Peyer's patch (tissue), 4 donors: Measurements from ENCODE around the gene DPF3. TPM values are rescaled to one million over a fixed set of nuclear protein-coding genes. Genes with fewer than 3 reads are reported as not detected.

Experiments used
- DNase-seq, 3 donors: peaks; one replicate each; pipeline ENCODE4 v3.0.0-alpha.2; 2017 to 2019
- H3K27ac ChIP-seq, 4 donors: fragments of 200-600 bp; sonication (generic); one replicate each; pipeline ENCODE4 v1.5.1; 2016 to 2019
- H3K27me3 ChIP-seq, 2 donors: fragments of 200-600 bp; sonication (generic); one replicate each; pipeline ENCODE4 v1.5.1; 2019
- H3K36me3 ChIP-seq, 3 donors: fragments of 200-600 bp; sonication (generic); one replicate each; pipeline ENCODE4 v1.5.1; 2016 to 2019
- H3K4me1 ChIP-seq, 4 donors: fragments of 200-600 bp; sonication (generic); one replicate each; pipeline ENCODE4 v1.5.1; 2016 to 2019
- H3K4me3 ChIP-seq, 4 donors: fragments of 200-600 bp; sonication (generic); 1 replicate in 3 of 4; 2 replicates in 1 of 4; pipeline ENCODE4 v1.5.1; 2016 to 2019; ENCODE audit warnings: mild to moderate bottlenecking in 1 of 4
- H3K9me3 ChIP-seq, 4 donors: fragments of 200-600 bp; sonication (generic); one replicate each; pipeline ENCODE4 v1.5.1; 2016 to 2019; ENCODE audit warnings: mild to moderate bottlenecking in 1 of 4
- POLR2A ChIP-seq, 2 donors: fragments of 450-650 bp; IDR thresholded peaks; one replicate each; pipeline ENCODE4 v1.5.1; 2017; ENCODE audit warnings: antibody characterized with exemption in 2 of 2, mild to moderate bottlenecking in 2 of 2, moderate library complexity in 2 of 2
- total RNA-seq, 4 donors: library from RNA; depleted of rRNA; stranded (reverse); fragments of >200 nt; gene quantifications; one replicate each; pipeline ENCODE4 v1.1.0, GENCODE V29; 2016
- TF ChIP-seq, protein P1 (sequence below), 6 experiments: fragments of 450-650 bp in 4 of 6; fragments of 200-600 bp in 2 of 6; sonication (generic) in 1 of 6; IDR thresholded peaks; one replicate each; pipeline ENCODE4 v1.5.1; 2017 to 2019; ENCODE audit warnings: antibody characterized with exemption in 6 of 6, mild to moderate bottlenecking in 3 of 6, moderate library complexity in 1 of 6

DPF3 gene
- total RNA-seq, 4 donors from 2014 or later, result 10.7 to 25.6 (median 17.9) TPM

DNA sequence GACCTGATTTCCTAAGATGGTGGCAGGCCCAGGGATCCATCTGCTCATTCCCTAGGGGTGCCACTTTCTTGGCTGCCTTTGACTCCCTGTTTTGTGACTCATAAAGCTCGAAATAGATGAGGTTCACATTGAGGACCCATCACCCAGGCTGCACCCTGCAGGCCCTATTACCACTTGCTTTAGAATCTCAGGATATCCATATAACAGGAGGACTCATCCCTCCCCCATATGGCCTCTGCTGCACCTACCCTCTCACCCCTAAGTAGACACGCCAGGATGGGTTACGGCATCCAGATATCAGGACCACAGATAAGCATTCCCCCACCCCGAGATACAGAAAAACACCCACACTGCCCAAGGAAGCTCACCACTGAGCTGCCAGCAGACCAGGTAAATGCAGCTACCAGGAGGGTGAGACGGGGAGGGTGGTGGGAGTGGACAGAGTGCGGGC, 155.7 kb downstream of the DPF3 start:
- DNase-seq, result no peak
- Histone ChIP-seq H3K27me3 (no peaks in the 10 kb centered on the region), H3K4me3 (no peak overlapping the region), H3K9me3 (no peaks in the 10 kb centered on the region), H3K4me1 (no peaks in the 10 kb centered on the region), H3K27ac (no peak overlapping the region), H3K36me3 (no peaks in the 10 kb centered on the region)
- TF ChIP-seq, protein P1, sequence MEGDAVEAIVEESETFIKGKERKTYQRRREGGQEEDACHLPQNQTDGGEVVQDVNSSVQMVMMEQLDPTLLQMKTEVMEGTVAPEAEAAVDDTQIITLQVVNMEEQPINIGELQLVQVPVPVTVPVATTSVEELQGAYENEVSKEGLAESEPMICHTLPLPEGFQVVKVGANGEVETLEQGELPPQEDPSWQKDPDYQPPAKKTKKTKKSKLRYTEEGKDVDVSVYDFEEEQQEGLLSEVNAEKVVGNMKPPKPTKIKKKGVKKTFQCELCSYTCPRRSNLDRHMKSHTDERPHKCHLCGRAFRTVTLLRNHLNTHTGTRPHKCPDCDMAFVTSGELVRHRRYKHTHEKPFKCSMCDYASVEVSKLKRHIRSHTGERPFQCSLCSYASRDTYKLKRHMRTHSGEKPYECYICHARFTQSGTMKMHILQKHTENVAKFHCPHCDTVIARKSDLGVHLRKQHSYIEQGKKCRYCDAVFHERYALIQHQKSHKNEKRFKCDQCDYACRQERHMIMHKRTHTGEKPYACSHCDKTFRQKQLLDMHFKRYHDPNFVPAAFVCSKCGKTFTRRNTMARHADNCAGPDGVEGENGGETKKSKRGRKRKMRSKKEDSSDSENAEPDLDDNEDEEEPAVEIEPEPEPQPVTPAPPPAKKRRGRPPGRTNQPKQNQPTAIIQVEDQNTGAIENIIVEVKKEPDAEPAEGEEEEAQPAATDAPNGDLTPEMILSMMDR (IDR thresholded peaks at IDR 0.05), result no peak
- TF ChIP-seq POLR2A (IDR thresholded peaks at IDR 0.05), result no peak

- no peak for DNase-seq
- Histone ChIP-seq H3K36me3 (no peaks in the 10 kb centered on the region), H3K4me1 (no peaks in the 10 kb centered on the region), H3K4me3 (no peak overlapping the region), H3K27ac (no peak overlapping the region), H3K27me3 (no peaks in the 10 kb centered on the region), H3K9me3 (no peaks in the 10 kb centered on the region)
- TF ChIP-seq POLR2A (IDR thresholded peaks at IDR 0.05), result no peak
- TF ChIP-seq, protein P1 (IDR thresholded peaks at IDR 0.05), result no peak
These were observed 156.3 kb downstream of the DPF3 start for GRCh38 chr14:72737560-72737943.

DNA sequence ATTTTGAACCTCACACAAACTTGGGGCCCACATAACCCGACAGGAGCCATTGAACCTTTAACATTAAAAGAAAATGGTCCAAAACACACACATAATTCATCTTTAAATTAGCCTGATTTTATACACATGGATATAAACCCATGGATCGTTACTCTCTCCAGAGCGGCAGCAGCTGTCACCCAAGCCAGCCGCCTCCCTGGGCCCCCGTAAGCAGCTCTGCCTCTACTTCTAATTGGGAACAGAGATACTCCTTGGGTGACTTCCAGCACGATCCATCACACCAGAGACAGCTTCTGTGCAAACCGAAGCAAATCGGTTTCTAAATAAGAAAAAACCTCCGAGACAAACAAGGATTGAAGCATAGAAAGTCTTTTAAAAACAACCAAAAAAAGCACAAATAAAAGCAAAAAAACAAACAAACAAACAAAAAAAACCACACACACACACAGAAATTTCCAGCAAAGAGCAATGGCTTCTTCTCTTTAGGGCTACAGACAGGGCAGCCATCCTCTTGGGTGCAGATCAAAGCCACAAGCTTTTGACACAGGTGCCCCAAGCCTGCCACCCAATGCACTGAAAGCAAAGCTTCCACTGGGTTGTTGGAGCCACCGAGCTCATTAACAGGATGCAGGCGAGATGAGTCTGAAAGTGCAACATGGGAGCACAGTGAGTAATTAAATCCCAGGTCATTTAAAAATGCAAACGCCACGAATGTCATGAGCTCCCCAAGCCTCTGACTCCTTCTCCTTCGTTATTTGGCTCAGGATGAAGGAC, 156.9 kb downstream of the DPF3 start:
- Histone ChIP-seq H3K9me3 (no peaks in the 10 kb centered on the region), H3K27ac (no peak overlapping the region), H3K27me3 (no peaks in the 10 kb centered on the region), H3K4me1 (no peaks in the 10 kb centered on the region), H3K36me3 (no peaks in the 10 kb centered on the region), H3K4me3 (no peak overlapping the region)
- DNase-seq, result no peak
- TF ChIP-seq, protein P1 (IDR thresholded peaks at IDR 0.05), result no peak
- TF ChIP-seq POLR2A (IDR thresholded peaks at IDR 0.05), result no peak

GRCh38 chr14:72736308-72736707, 157.6 kb downstream of the DPF3 start:
- no peak for TF ChIP-seq POLR2A (IDR thresholded peaks at IDR 0.05)
- TF ChIP-seq, protein P1 (IDR thresholded peaks at IDR 0.05), result peak in 2 of 6 experiments; percentile 22 to 23
- no peak overlapping the region for H3K27ac ChIP-seq
- no peaks in the 10 kb centered on the region for H3K9me3 ChIP-seq
- no peak for DNase-seq
- no peaks in the 10 kb centered on the region for H3K36me3 ChIP-seq
- no peaks in the 10 kb centered on the region for H3K4me1 ChIP-seq
- H3K4me3 ChIP-seq, result no peak overlapping the region
- no peaks in the 10 kb centered on the region for H3K27me3 ChIP-seq

DNA sequence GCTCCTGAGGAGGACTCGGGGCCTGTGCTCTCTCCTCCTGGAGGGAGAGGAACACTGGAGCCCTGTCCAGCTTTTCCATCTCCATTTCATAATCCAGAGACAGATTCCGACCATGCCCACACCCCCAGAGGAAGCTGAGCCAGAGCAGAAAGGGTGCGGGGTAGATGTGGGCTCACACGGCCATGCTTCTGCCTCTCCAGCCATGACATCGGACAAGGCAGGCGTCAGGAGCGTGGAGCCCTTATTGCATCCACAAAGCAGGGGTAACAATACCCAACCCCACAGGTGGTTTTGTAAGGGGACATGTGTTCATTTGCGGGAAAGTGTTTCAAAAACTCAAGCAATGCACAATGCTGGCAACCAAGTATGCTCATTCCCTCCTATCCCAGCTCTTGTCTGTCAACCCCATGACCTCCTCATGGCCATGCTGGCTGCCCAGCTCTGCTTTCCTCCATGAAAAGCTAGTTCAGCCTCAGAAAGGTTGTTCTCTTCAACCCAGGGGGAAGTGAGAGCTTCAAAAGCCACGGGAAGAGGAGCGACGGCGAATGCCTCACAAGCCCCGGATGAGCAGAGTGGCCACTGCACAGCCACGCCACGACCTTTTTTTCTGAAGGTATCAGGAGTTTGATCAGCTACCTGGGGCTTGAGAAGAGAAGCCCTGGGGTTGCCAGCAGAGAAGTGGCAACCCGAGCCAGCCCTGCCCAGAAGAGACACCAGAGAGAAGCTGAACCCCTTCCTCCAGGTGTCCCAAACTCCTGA, 161.7 kb downstream of the DPF3 start:
- Histone ChIP-seq H3K27ac (no peak overlapping the region), H3K4me1 (no peaks in the 10 kb centered on the region), H3K4me3 (no peak overlapping the region), H3K9me3 (no peaks in the 10 kb centered on the region), H3K36me3 (no peaks in the 10 kb centered on the region), H3K27me3 (no peaks in the 10 kb centered on the region)
- TF ChIP-seq, protein P1 (IDR thresholded peaks at IDR 0.05), result no peak
- no peak for TF ChIP-seq POLR2A (IDR thresholded peaks at IDR 0.05)
- DNase-seq, result no peak
